GM23338 (cell line): ENCODE results near the gene PDE5A. TPM values are rescaled to one million over a fixed set of nuclear protein-coding genes. Genes with fewer than 3 reads are reported as not detected.

Experiments
- ATAC-seq: fragments of 200-7000 bp; cut with Tn5 transposase; 3 replicates; pipeline ENCODE4 v1.9.1; 2020
- DNase-seq: peaks from one replicate; pipeline ENCODE4 v3.0.0-alpha.2; 2015; ENCODE audit warnings: low spot score
- H2AFZ ChIP-seq: fragments of 200-600 bp; sonication (generic); 2 replicates; pipeline ENCODE4 v1.8.0; 2016; ENCODE audit warnings: antibody characterized with exemption, mild to moderate bottlenecking, moderate library complexity
- H3F3A ChIP-seq: fragments of 200-600 bp; sonication (generic); replicated peaks from 2 replicates; pipeline ENCODE4 v1.8.0; 2017; ENCODE audit warnings: antibody characterized with exemption, mixed run types, low read depth
- H3K27ac ChIP-seq: fragments of 200-600 bp; sonication (generic); 2 replicates; pipeline ENCODE4 v1.6.1; 2016; ENCODE audit warnings: low read depth
- H3K27me3 ChIP-seq: fragments of 200-600 bp; sonication (generic); 2 replicates; pipeline ENCODE4 v1.8.0; 2016; ENCODE audit warnings: mild to moderate bottlenecking, mixed run types, moderate library complexity; ENCODE audit not compliant: insufficient read depth
- H3K36me3 ChIP-seq: fragments of 200-600 bp; sonication (generic); 2 replicates; pipeline ENCODE4 v1.8.0; 2016; ENCODE audit warnings: mild to moderate bottlenecking; ENCODE audit not compliant: insufficient read depth
- H3K4me1 ChIP-seq: fragments of 200-600 bp; sonication (generic); 2 replicates; pipeline ENCODE4 v1.8.0; 2016; ENCODE audit warnings: mild to moderate bottlenecking, moderate library complexity; ENCODE audit not compliant: insufficient read depth
- H3K4me2 ChIP-seq: fragments of 200-600 bp; sonication (generic); 2 replicates; pipeline ENCODE4 v1.7.1; 2017; ENCODE audit warnings: mixed run types
- H3K4me3 ChIP-seq: fragments of 200-600 bp; sonication (generic); 2 replicates; pipeline ENCODE4 v1.6.1; 2016; ENCODE audit warnings: mixed run types
- H3K79me2 ChIP-seq: fragments of 200-600 bp; sonication (generic); replicated peaks from 2 replicates; pipeline ENCODE4 v1.8.0; 2017; ENCODE audit warnings: mild to moderate bottlenecking; ENCODE audit not compliant: insufficient read depth
- H3K9me2 ChIP-seq: fragments of 200-600 bp; sonication (generic); 2 replicates; pipeline ENCODE4 v1.8.0; 2017; ENCODE audit not compliant: insufficient read depth
- H4K20me1 ChIP-seq: fragments of 200-600 bp; sonication (generic); replicated peaks from 2 replicates; pipeline ENCODE4 v1.8.0; 2017; ENCODE audit warnings: mild to moderate bottlenecking; ENCODE audit not compliant: insufficient read depth
- H3K27ac Mint-ChIP-seq: 2 replicates; pipeline ENCODE4 v1.8.0; 2020; ENCODE audit warnings: inconsistent platforms, mild to moderate bottlenecking, moderate library complexity, mixed read lengths
- H3K27me3 Mint-ChIP-seq: 3 replicates; pipeline ENCODE4 v1.8.0; 2022; ENCODE audit warnings: low read depth, mild to moderate bottlenecking, moderate library complexity, mixed read lengths, inconsistent platforms; ENCODE audit not compliant: insufficient read depth, poor library complexity
- H3K36me3 Mint-ChIP-seq: 3 replicates; pipeline ENCODE4 v1.8.0; 2021; ENCODE audit warnings: low read depth, mild to moderate bottlenecking, inconsistent platforms, moderate library complexity, mixed read lengths
- H3K4me1 Mint-ChIP-seq: 3 replicates; pipeline ENCODE4 v1.8.0; 2020; ENCODE audit warnings: mild to moderate bottlenecking, inconsistent platforms, mixed read lengths
- H3K4me3 Mint-ChIP-seq: 3 replicates; pipeline ENCODE4 v1.8.0; 2021; ENCODE audit warnings: moderate library complexity, mild to moderate bottlenecking, inconsistent platforms, mixed read lengths
- H3K9me3 Mint-ChIP-seq: 3 replicates; pipeline ENCODE4 v1.8.0; 2020; ENCODE audit warnings: moderate library complexity, mild to moderate bottlenecking, inconsistent platforms, mixed read lengths
- CREB1 ChIP-seq: fragments of 250-450 bp; sonication (Bioruptor Pico); IDR thresholded peaks from 2 replicates; pipeline ENCODE4 v1.5.0; 2020; ENCODE audit warnings: low read depth, mild to moderate bottlenecking, moderate library complexity
- EZH2phosphoT487 ChIP-seq: fragments of 200-600 bp; sonication (generic); IDR thresholded peaks from one replicate; pipeline ENCODE4 v1.8.1; 2018; ENCODE audit warnings: antibody characterized with exemption; ENCODE audit not compliant: unreplicated experiment
- JUNB ChIP-seq: IDR thresholded peaks from one replicate; pipeline ENCODE4 v1.6.1; 2016; ENCODE audit warnings: antibody characterized with exemption; ENCODE audit not compliant: unreplicated experiment
- NANOG ChIP-seq: IDR thresholded peaks from 2 replicates; pipeline ENCODE4 v1.6.1; 2016; ENCODE audit warnings: antibody characterized with exemption, borderline replicate concordance
- POLR2AphosphoS5 ChIP-seq: IDR thresholded peaks from 2 replicates; pipeline ENCODE4 v1.6.1; 2016; ENCODE audit warnings: antibody characterized with exemption, low read depth
- STAT1 ChIP-seq: IDR thresholded peaks from one replicate; pipeline ENCODE4 v1.6.1; 2016; ENCODE audit warnings: antibody characterized with exemption; ENCODE audit not compliant: unreplicated experiment
- ZNF114 ChIP-seq: fragments of 250-450 bp; sonication (Bioruptor Pico); IDR thresholded peaks from 2 replicates; pipeline ENCODE4 v1.5.0; 2020; ENCODE audit warnings: mild to moderate bottlenecking, moderate library complexity
- polyA plus RNA-seq: library from polyadenylated mRNA; unstranded; fragments of >200 nt; fragmentation: Nextera tagmentation; extraction: Ambion mirVana; gene quantifications from 2 replicates; pipeline ENCODE4 v1.2.1, GENCODE V29; 2016
- total RNA-seq: library from RNA; depleted of rRNA; stranded (reverse); fragments of >200 nt; shearing (Covaris generic); gene quantifications from 2 replicates; pipeline ENCODE4 v1.2.3, GENCODE V29; 2014
- TF ChIP-seq, protein P1 (sequence below): fragments of 250-450 bp; sonication (Bioruptor Pico); IDR thresholded peaks from 2 replicates; pipeline ENCODE4 v1.5.0; 2020; ENCODE audit warnings: mild to moderate bottlenecking, moderate library complexity
- TF ChIP-seq, protein P2 (sequence below): IDR thresholded peaks from one replicate; pipeline ENCODE4 v1.6.1; 2018; ENCODE audit warnings: antibody characterized with exemption; ENCODE audit not compliant: unreplicated experiment

PDE5A gene
- total and polyA plus RNA-seq, 2 experiments from 2014 or later: 15.0 to 22.6 TPM

DNA sequence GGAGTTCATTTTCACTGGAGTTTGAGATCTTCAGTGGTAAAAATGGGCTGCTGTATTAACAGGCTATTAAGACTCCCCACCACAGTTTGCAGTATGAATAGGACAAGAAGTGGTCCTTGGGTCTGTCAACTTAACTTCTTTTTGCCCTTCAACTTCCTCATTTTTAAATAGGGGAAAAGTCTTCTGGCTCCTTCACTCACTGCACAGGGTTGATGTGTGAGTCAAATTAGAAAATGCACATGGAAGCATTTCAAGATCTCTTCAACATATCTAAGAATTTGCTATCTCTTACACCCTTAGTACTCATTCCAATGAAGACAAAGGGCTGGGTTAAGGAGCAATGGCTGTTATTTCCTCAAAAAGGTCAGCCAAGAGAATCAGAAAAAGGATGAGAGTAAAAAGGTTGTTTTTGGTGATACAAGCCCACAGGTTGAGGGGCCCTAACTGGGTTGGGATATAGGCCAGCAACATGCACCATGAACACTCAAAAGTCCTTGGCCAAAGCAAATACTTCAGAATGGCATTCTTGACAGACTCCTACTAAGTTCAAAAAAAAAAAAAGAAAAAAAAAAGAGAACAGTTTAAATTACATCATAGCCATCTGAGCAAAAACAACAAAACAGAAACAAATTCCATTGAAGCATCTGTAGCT is 13.4 kb downstream of the PDE5A start:
- Mint-ChIP-seq H3K4me3 (no peak overlapping the region), H3K27me3 (no peaks in the 10 kb centered on the region), H3K36me3 (peaks cover 9% of the 10 kb centered on the region; the same call in 2 of the 3 replicates), H3K27ac (no peak overlapping the region), H3K9me3 (no peaks in the 10 kb centered on the region), H3K4me1 (peaks cover 3% of the 10 kb centered on the region; the same call in 2 of the 3 replicates)
- no peak overlapping the region for H3K4me2 ChIP-seq
- H3K79me2 ChIP-seq: peaks cover 67% of the 10 kb centered on the region
- DNase-seq (no peak), ATAC-seq (no peak)
- no peak overlapping the region for H3K27ac ChIP-seq
- H3K4me3 ChIP-seq: no peak overlapping the region
- H3K36me3 ChIP-seq: no peaks in the 10 kb centered on the region
- H2AFZ ChIP-seq: no peak overlapping the region
- no peaks in the 10 kb centered on the region for H3F3A ChIP-seq
- TF ChIP-seq JUNB: no peak
- no peak for TF ChIP-seq CREB1 (CRISPR knock-in tag)
- TF ChIP-seq NANOG: no peak
- TF ChIP-seq, protein P1, sequence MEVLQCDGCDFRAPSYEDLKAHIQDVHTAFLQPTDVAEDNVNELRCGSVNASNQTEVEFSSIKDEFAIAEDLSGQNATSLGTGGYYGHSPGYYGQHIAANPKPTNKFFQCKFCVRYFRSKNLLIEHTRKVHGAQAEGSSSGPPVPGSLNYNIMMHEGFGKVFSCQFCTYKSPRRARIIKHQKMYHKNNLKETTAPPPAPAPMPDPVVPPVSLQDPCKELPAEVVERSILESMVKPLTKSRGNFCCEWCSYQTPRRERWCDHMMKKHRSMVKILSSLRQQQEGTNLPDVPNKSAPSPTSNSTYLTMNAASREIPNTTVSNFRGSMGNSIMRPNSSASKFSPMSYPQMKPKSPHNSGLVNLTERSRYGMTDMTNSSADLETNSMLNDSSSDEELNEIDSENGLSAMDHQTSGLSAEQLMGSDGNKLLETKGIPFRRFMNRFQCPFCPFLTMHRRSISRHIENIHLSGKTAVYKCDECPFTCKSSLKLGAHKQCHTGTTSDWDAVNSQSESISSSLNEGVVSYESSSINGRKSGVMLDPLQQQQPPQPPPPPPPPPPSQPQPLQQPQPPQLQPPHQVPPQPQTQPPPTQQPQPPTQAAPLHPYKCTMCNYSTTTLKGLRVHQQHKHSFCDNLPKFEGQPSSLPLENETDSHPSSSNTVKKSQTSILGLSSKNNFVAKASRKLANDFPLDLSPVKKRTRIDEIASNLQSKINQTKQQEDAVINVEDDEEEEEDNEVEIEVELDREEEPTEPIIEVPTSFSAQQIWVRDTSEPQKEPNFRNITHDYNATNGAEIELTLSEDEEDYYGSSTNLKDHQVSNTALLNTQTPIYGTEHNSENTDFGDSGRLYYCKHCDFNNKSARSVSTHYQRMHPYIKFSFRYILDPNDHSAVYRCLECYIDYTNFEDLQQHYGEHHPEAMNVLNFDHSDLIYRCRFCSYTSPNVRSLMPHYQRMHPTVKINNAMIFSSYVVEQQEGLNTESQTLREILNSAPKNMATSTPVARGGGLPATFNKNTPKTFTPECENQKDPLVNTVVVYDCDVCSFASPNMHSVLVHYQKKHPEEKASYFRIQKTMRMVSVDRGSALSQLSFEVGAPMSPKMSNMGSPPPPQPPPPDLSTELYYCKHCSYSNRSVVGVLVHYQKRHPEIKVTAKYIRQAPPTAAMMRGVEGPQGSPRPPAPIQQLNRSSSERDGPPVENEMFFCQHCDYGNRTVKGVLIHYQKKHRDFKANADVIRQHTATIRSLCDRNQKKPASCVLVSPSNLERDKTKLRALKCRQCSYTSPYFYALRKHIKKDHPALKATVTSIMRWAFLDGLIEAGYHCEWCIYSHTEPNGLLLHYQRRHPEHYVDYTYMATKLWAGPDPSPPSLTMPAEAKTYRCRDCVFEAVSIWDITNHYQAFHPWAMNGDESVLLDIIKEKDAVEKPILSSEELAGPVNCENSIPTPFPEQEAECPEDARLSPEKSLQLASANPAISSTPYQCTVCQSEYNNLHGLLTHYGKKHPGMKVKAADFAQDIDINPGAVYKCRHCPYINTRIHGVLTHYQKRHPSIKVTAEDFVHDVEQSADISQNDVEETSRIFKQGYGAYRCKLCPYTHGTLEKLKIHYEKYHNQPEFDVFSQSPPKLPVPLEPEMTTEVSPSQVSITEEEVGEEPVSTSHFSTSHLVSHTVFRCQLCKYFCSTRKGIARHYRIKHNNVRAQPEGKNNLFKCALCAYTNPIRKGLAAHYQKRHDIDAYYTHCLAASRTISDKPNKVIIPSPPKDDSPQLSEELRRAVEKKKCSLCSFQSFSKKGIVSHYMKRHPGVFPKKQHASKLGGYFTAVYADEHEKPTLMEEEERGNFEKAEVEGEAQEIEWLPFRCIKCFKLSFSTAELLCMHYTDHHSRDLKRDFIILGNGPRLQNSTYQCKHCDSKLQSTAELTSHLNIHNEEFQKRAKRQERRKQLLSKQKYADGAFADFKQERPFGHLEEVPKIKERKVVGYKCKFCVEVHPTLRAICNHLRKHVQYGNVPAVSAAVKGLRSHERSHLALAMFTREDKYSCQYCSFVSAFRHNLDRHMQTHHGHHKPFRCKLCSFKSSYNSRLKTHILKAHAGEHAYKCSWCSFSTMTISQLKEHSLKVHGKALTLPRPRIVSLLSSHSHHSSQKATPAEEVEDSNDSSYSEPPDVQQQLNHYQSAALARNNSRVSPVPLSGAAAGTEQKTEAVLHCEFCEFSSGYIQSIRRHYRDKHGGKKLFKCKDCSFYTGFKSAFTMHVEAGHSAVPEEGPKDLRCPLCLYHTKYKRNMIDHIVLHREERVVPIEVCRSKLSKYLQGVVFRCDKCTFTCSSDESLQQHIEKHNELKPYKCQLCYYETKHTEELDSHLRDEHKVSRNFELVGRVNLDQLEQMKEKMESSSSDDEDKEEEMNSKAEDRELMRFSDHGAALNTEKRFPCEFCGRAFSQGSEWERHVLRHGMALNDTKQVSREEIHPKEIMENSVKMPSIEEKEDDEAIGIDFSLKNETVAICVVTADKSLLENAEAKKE (CRISPR knock-in tag): no peak
- no peaks in the 10 kb centered on the region for H3K27me3 ChIP-seq
- H3K4me1 ChIP-seq: no peaks in the 10 kb centered on the region
- no peaks in the 10 kb centered on the region for H4K20me1 ChIP-seq
- H3K9me2 ChIP-seq: no peaks in the 10 kb centered on the region

DNA sequence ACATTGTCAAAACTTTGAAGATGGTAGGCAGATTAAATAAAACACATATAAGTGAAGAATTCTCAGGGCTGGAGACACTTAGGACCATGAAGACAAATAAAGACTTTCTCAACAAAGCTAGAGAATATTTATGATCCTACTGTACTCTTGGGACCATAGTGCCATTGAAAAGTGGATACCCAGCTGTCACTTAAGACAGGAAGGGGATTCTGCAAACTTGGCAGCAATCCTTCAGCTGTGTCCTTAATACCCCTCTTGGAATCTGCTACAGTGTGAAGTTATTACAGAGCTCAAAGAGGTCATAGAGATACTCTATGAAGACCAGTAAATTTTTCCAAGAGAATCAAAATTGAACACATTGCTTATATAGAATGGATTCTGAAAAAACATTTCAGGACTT is 24.3 kb downstream of the PDE5A start:
- H3K4me1 ChIP-seq: no peaks in the 10 kb centered on the region
- no peak overlapping the region for H3K27ac ChIP-seq
- no peaks in the 10 kb centered on the region for H3K4me1 Mint-ChIP-seq
- no peak overlapping the region for H3K4me2 ChIP-seq
- peaks cover 3% of the 10 kb centered on the region; the same call in 2 of the 3 replicates for H3K9me3 Mint-ChIP-seq
- peaks cover 18% of the 10 kb centered on the region for H3K79me2 ChIP-seq
- no peaks in the 10 kb centered on the region for H3K27me3 Mint-ChIP-seq
- ATAC-seq (no peak), DNase-seq (no peak)
- H3F3A ChIP-seq: no peaks in the 10 kb centered on the region
- H3K36me3 Mint-ChIP-seq: peaks cover 35% of the 10 kb centered on the region
- no peaks in the 10 kb centered on the region; the same call in 1 of the 2 replicates for H4K20me1 ChIP-seq
- no peak overlapping the region for H3K4me3 Mint-ChIP-seq
- no peaks in the 10 kb centered on the region; the same call in 1 of the 2 replicates for H3K36me3 ChIP-seq
- H3K27ac Mint-ChIP-seq: no peak overlapping the region
- no peaks in the 10 kb centered on the region for H3K9me2 ChIP-seq
- H3K4me3 ChIP-seq: no peak overlapping the region
- H2AFZ ChIP-seq: no peak overlapping the region
- TF ChIP-seq CREB1 (CRISPR knock-in tag) (no peak), JUNB (no peak), ZNF114 (CRISPR knock-in tag) (no peak), EZH2phosphoT487 (no peak), POLR2AphosphoS5 (no peak), STAT1 (no peak)
- TF ChIP-seq, protein P2, sequence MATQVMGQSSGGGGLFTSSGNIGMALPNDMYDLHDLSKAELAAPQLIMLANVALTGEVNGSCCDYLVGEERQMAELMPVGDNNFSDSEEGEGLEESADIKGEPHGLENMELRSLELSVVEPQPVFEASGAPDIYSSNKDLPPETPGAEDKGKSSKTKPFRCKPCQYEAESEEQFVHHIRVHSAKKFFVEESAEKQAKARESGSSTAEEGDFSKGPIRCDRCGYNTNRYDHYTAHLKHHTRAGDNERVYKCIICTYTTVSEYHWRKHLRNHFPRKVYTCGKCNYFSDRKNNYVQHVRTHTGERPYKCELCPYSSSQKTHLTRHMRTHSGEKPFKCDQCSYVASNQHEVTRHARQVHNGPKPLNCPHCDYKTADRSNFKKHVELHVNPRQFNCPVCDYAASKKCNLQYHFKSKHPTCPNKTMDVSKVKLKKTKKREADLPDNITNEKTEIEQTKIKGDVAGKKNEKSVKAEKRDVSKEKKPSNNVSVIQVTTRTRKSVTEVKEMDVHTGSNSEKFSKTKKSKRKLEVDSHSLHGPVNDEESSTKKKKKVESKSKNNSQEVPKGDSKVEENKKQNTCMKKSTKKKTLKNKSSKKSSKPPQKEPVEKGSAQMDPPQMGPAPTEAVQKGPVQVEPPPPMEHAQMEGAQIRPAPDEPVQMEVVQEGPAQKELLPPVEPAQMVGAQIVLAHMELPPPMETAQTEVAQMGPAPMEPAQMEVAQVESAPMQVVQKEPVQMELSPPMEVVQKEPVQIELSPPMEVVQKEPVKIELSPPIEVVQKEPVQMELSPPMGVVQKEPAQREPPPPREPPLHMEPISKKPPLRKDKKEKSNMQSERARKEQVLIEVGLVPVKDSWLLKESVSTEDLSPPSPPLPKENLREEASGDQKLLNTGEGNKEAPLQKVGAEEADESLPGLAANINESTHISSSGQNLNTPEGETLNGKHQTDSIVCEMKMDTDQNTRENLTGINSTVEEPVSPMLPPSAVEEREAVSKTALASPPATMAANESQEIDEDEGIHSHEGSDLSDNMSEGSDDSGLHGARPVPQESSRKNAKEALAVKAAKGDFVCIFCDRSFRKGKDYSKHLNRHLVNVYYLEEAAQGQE: no peak
- H3K27me3 ChIP-seq: no peaks in the 10 kb centered on the region
